H9 (cell line): ENCODE measurements around the gene NEK8. TPM values are rescaled to one million over a fixed set of nuclear protein-coding genes. Genes with fewer than 3 reads are reported as not detected.

Experiments
- DNase-seq: peaks from one replicate; pipeline ENCODE4 v3.0.0-alpha.2; 2017
- H2AFZ ChIP-seq: one replicate; pipeline ENCODE4 v1.6.1; 2013; ENCODE audit warnings: mild to moderate bottlenecking, low read length, control low read depth, moderate library complexity
- H2AK5ac ChIP-seq: 2 replicates; pipeline ENCODE4 v1.6.1; 2013; ENCODE audit warnings: low read length, control low read depth, mixed read lengths; ENCODE audit not compliant: insufficient read length
- H2BK120ac ChIP-seq: one replicate; pipeline ENCODE4 v1.6.1; 2013; ENCODE audit warnings: low read depth, mild to moderate bottlenecking, low read length, control low read depth, inconsistent platforms; ENCODE audit not compliant: poor library complexity, severe bottlenecking
- H2BK12ac ChIP-seq: 2 replicates; pipeline ENCODE4 v1.6.1; 2013; ENCODE audit warnings: low read length, control low read depth, mixed read lengths, low read depth; ENCODE audit not compliant: insufficient read length
- H2BK15ac ChIP-seq: 2 replicates; pipeline ENCODE4 v1.6.1; 2013; ENCODE audit warnings: low read depth, low read length, control low read depth
- H2BK20ac ChIP-seq: one replicate; pipeline ENCODE4 v1.6.1; 2013; ENCODE audit warnings: low read depth, mild to moderate bottlenecking, low read length, control low read depth, inconsistent platforms; ENCODE audit not compliant: poor library complexity, severe bottlenecking
- H2BK5ac ChIP-seq: 2 replicates; pipeline ENCODE4 v1.6.1; 2013; ENCODE audit warnings: low read length, control low read depth, mixed read lengths; ENCODE audit not compliant: insufficient read length
- H3K14ac ChIP-seq: 2 replicates; pipeline ENCODE4 v1.6.1; 2013; ENCODE audit warnings: low read length, control low read depth; ENCODE audit not compliant: insufficient read depth
- H3K18ac ChIP-seq: 2 replicates; pipeline ENCODE4 v1.6.1; 2013; ENCODE audit warnings: low read depth, mild to moderate bottlenecking, mixed read lengths, low read length, control low read depth; ENCODE audit not compliant: insufficient read length
- H3K23ac ChIP-seq: 2 replicates; pipeline ENCODE4 v1.6.1; 2013; ENCODE audit warnings: low read length, control low read depth, mixed read lengths, low read depth; ENCODE audit not compliant: insufficient read length
- H3K23me2 ChIP-seq: 2 replicates; pipeline ENCODE4 v1.6.1; 2013; ENCODE audit warnings: low read depth, mild to moderate bottlenecking, mixed read lengths, low read length, control low read depth; ENCODE audit not compliant: insufficient read length, poor library complexity, severe bottlenecking
- H3K27ac ChIP-seq: 2 replicates; pipeline ENCODE4 v1.5.1; 2013; ENCODE audit warnings: low read length, control low read depth, mixed read lengths, low read depth; ENCODE audit not compliant: insufficient read length
- H3K27me3 ChIP-seq: 2 replicates; pipeline ENCODE4 v1.6.1; 2013; ENCODE audit warnings: low read length, control low read depth, inconsistent platforms; ENCODE audit not compliant: insufficient read depth
- H3K4ac ChIP-seq: 2 replicates; pipeline ENCODE4 v1.6.1; 2013; ENCODE audit warnings: low read depth, mild to moderate bottlenecking, control low read depth, inconsistent platforms, low read length, moderate library complexity
- H3K4me1 ChIP-seq: 2 replicates; pipeline ENCODE4 v1.6.1; 2013; ENCODE audit warnings: low read length, control low read depth, inconsistent platforms; ENCODE audit not compliant: insufficient read depth
- H3K4me2 ChIP-seq: 2 replicates; pipeline ENCODE4 v1.6.1; 2013; ENCODE audit warnings: low read length, control low read depth, mixed read lengths; ENCODE audit not compliant: insufficient read length, insufficient read depth
- H3K56ac ChIP-seq: 2 replicates; pipeline ENCODE4 v1.6.1; 2013; ENCODE audit warnings: low read depth, mild to moderate bottlenecking, mixed read lengths, low read length, control low read depth; ENCODE audit not compliant: insufficient read length
- H3K79me1 ChIP-seq: 2 replicates; pipeline ENCODE4 v1.6.1; 2013; ENCODE audit warnings: low read depth, mild to moderate bottlenecking, moderate library complexity, low read length, control low read depth, inconsistent platforms; ENCODE audit not compliant: insufficient read depth, poor library complexity, severe bottlenecking
- H3K79me2 ChIP-seq: 2 replicates; pipeline ENCODE4 v1.6.1; 2013; ENCODE audit warnings: low read length, control low read depth, inconsistent platforms; ENCODE audit not compliant: insufficient read depth
- H3K9ac ChIP-seq: 2 replicates; pipeline ENCODE4 v1.6.1; 2013; ENCODE audit warnings: low read length, control low read depth, mixed read lengths; ENCODE audit not compliant: insufficient read length; ENCODE audit errors: extremely low read depth
- H3K9me3 ChIP-seq: one replicate; pipeline ENCODE4 v1.6.1; 2013; ENCODE audit warnings: low read depth, low read length, inconsistent platforms; ENCODE audit not compliant: control insufficient read depth
- H3T11ph ChIP-seq: one replicate; pipeline ENCODE4 v1.6.1; 2013; ENCODE audit warnings: mild to moderate bottlenecking, low read length, control low read depth, inconsistent platforms
- H4K20me1 ChIP-seq: one replicate; pipeline ENCODE4 v1.6.1; 2013; ENCODE audit not compliant: control insufficient read depth, insufficient read length, insufficient read depth
- H4K5ac ChIP-seq: 2 replicates; pipeline ENCODE4 v1.6.1; 2013; ENCODE audit warnings: low read depth, mild to moderate bottlenecking, mixed read lengths, low read length, control low read depth; ENCODE audit not compliant: insufficient read length
- H4K8ac ChIP-seq: replicated peaks from 2 replicates; pipeline ENCODE4 v1.6.1; 2013; ENCODE audit warnings: low read length, control low read depth, mixed read lengths, low read depth; ENCODE audit not compliant: insufficient read length
- H4K91ac ChIP-seq: 2 replicates; pipeline ENCODE4 v1.6.1; 2013; ENCODE audit warnings: low read depth, mild to moderate bottlenecking, moderate library complexity, mixed read lengths, low read length, control low read depth; ENCODE audit not compliant: insufficient read length
- H3K27ac Mint-ChIP-seq, 3 experiments: 2 replicates in 2 of 3; 3 replicates in 1 of 3; pipeline ENCODE4 v1.8.0; 2020 to 2021; ENCODE audit warnings: mixed read lengths in 3 of 3, mild to moderate bottlenecking in 1 of 3, moderate library complexity in 1 of 3
- H3K27me3 Mint-ChIP-seq: 2 replicates; pipeline ENCODE4 v1.8.0; 2021; ENCODE audit warnings: low read depth, mild to moderate bottlenecking, moderate library complexity, mixed read lengths
- H3K36me3 Mint-ChIP-seq, 3 experiments: 2 replicates in 2 of 3; 3 replicates in 1 of 3; pipeline ENCODE4 v1.8.0; 2020 to 2021; ENCODE audit warnings: low read depth in 3 of 3, mixed read lengths in 3 of 3; ENCODE audit not compliant: insufficient read depth in 1 of 3
- H3K4me1 Mint-ChIP-seq, 2 experiments: 2 replicates each; pipeline ENCODE4 v1.8.0; 2020; ENCODE audit warnings: mixed read lengths in 2 of 2
- H3K4me3 Mint-ChIP-seq, 2 experiments: 2 replicates in 1 of 2; 3 replicates in 1 of 2; pipeline ENCODE4 v1.8.0; 2020 to 2021; ENCODE audit warnings: mild to moderate bottlenecking in 2 of 2, mixed read lengths in 2 of 2, moderate library complexity in 1 of 2
- H3K9me3 Mint-ChIP-seq, 2 experiments: 2 replicates in 1 of 2; 3 replicates in 1 of 2; pipeline ENCODE4 v1.8.0; 2020; ENCODE audit warnings: mild to moderate bottlenecking in 2 of 2, mixed read lengths in 2 of 2, moderate library complexity in 1 of 2
- CTCF ChIP-seq: fragments of 200-600 bp; sonication (generic); conservative IDR thresholded peaks from 3 replicates; pipeline ENCODE4 v1.8.0; 2021; ENCODE audit warnings: antibody characterized with exemption, mild to moderate bottlenecking
- WGBS: extraction: QIAGEN DNeasy Blood & Tissue Kit; methylation state at CpG from one replicate; pipeline ENCODE4 v1.1.7; 2013; ENCODE audit warnings: missing lambda C conversion rate, low lambda C conversion rate, mixed read lengths; ENCODE audit not compliant: insufficient read length; ENCODE audit errors: extremely low coverage; 5-methylcytosine and 5-hydroxymethylcytosine counted together
- total RNA-seq: library from RNA; stranded (reverse); gene quantifications from 2 replicates; pipeline ENCODE4 v1.2.1, GENCODE V29; 2021

The NEK8 gene
- total RNA-seq, 1 experiment from 2014 or later: 18.8 TPM

GRCh38 chr17:28748852-28749515 is 20.4 kb downstream of the NEK8 start:
- no peak overlapping the region for H3K23ac ChIP-seq
- peak; percentile 49 for DNase-seq
- H3K27ac Mint-ChIP-seq: peak overlapping the region in 1 of 3 experiments; percentile 94; a peak in 5 of 7 replicates

More at GRCh38 chr17:28748852-28749515, 20.4 kb downstream of the NEK8 start:
- H3K18ac ChIP-seq: no peak overlapping the region
- H2BK15ac ChIP-seq: no peak overlapping the region
- no peaks in the 10 kb centered on the region for H3K9me3 Mint-ChIP-seq
- no peaks in the 10 kb centered on the region; the same call in none of the 2 replicates for H3K27me3 Mint-ChIP-seq
- H2BK5ac ChIP-seq: no peak overlapping the region
- no peaks in the 10 kb centered on the region for H3K9me3 ChIP-seq
- no peak overlapping the region for H3K4ac ChIP-seq
- peaks cover 5% of the 10 kb centered on the region; the same call in 1 of the 2 replicates for H3K4me1 ChIP-seq
- no peak overlapping the region for H3K14ac ChIP-seq
- no peak overlapping the region for H2BK20ac ChIP-seq
- no peak overlapping the region for H2BK12ac ChIP-seq
- no peaks in the 10 kb centered on the region for H3K79me1 ChIP-seq
- H3K79me2 ChIP-seq: peaks cover 16% of the 10 kb centered on the region; the same call in 1 of the 2 replicates
- no CpG with 5 or more reads among the region's 18 CpGs for whole genome bisulfite sequencing
- no peaks in the 10 kb centered on the region for H3K27me3 ChIP-seq
- H3K36me3 Mint-ChIP-seq: peaks cover 47 to 74% (median 47%) of the 10 kb centered on the region in 3 experiments
- H4K91ac ChIP-seq: no peak overlapping the region
- H4K20me1 ChIP-seq: no peaks in the 10 kb centered on the region
- H3K23me2 ChIP-seq: peaks cover 8% of the 10 kb centered on the region
- H2AFZ ChIP-seq: no peak overlapping the region
- peak overlapping the region in 1 of 2 experiments; percentile 44; a peak in 1 of 5 replicates for H3K4me3 Mint-ChIP-seq
- H3K4me1 Mint-ChIP-seq: peaks cover 14 to 31% of the 10 kb centered on the region in 2 experiments
- H2AK5ac ChIP-seq: no peak overlapping the region
- no peak overlapping the region for H4K8ac ChIP-seq
- H3K27ac ChIP-seq: no peak overlapping the region
- H3K4me2 ChIP-seq: no peak overlapping the region
- no peak overlapping the region for H4K5ac ChIP-seq
- H3K9ac ChIP-seq: no peak overlapping the region
- H2BK120ac ChIP-seq: no peak overlapping the region
- no peak overlapping the region for H3K56ac ChIP-seq
- no peak overlapping the region for H3T11ph ChIP-seq
- TF ChIP-seq CTCF: no peak
